ENCODE measurements around the gene PCDHB15.

Gene PCDHB15

GRCh38 chr5:141250576-141250975 lies 5.4 kb downstream of the PCDHB15 start:
- no peak for DNase-seq (ENCODE audit: low spot score)

GRCh38 chr5:141258464-141258863 lies 13.3 kb downstream of the PCDHB15 start:
- no peak for DNase-seq (ENCODE audit: low spot score)

- DNase-seq (ENCODE audit: low spot score): no peak
Measured at GRCh38 chr5:141258948-141259347, 13.8 kb downstream of the PCDHB15 start.

- no peak for DNase-seq (ENCODE audit: low spot score)
Measured at GRCh38 chr5:141260458-141261237, 15.5 kb downstream of the PCDHB15 start.

GRCh38 chr5:141261238-141261546 lies 16.0 kb downstream of the PCDHB15 start:
- no peak for DNase-seq (ENCODE audit: low spot score)

GRCh38 chr5:141269195-141269594 lies 24.0 kb downstream of the PCDHB15 start:
- no peak for DNase-seq (ENCODE audit: low spot score)

- DNase-seq (ENCODE audit: low spot score): no peak
Measured at GRCh38 chr5:141272906-141273305, 27.7 kb downstream of the PCDHB15 start.

GRCh38 chr5:141298376-141298775 lies 53.2 kb downstream of the PCDHB15 start:
- no peak for DNase-seq (ENCODE audit: low spot score)
